Liver (tissue), 9 donors: ENCODE data around the gene CCDC92. TPM values are rescaled to one million over a fixed set of nuclear protein-coding genes. Genes with fewer than 3 reads are reported as not detected.

Source experiments
- DNase-seq: peaks from one replicate; pipeline ENCODE4 v3.0.0-alpha.2; 2017; ENCODE audit warnings: low spot score
- H3K27ac ChIP-seq, 2 donors: one replicate each; pipeline ENCODE4 v1.7.0; 2013; ENCODE audit warnings: inconsistent platforms in 2 of 2, low read length in 2 of 2, control low read depth in 1 of 2, low read depth in 1 of 2, mild to moderate bottlenecking in 1 of 2
- H3K27me3 ChIP-seq, 4 donors: one replicate each; pipeline versions ENCODE4 v1.6.1 to v1.7.0; 2013; ENCODE audit warnings: low read length in 3 of 4, inconsistent platforms in 1 of 4, mild to moderate bottlenecking in 1 of 4, moderate library complexity in 1 of 4; ENCODE audit not compliant: control insufficient read depth in 4 of 4, insufficient read depth in 4 of 4
- H3K36me3 ChIP-seq, 4 donors: one replicate each; pipeline versions ENCODE4 v1.6.1 to v1.7.0; 2013; ENCODE audit warnings: low read length in 3 of 4, mild to moderate bottlenecking in 3 of 4, low read depth in 1 of 4, moderate library complexity in 1 of 4; ENCODE audit not compliant: control insufficient read depth in 4 of 4, insufficient read depth in 3 of 4
- H3K4me1 ChIP-seq, 4 donors: one replicate each; pipeline versions ENCODE4 v1.6.1 to v1.7.0; 2013; ENCODE audit warnings: low read length in 3 of 4, mild to moderate bottlenecking in 3 of 4, moderate library complexity in 1 of 4; ENCODE audit not compliant: control insufficient read depth in 4 of 4, insufficient read depth in 4 of 4
- H3K4me3 ChIP-seq, 3 donors: one replicate each; pipeline versions ENCODE4 v1.6.1 to v1.7.0; 2013; ENCODE audit warnings: low read length in 3 of 3, control low read depth in 1 of 3, low read depth in 1 of 3, mild to moderate bottlenecking in 1 of 3
- H3K9ac ChIP-seq, 2 donors: one replicate each; pipeline ENCODE4 v1.7.0; 2013; ENCODE audit warnings: low read length in 2 of 2, mild to moderate bottlenecking in 2 of 2, moderate library complexity in 2 of 2, control low read depth in 1 of 2, low read depth in 1 of 2
- H3K9me3 ChIP-seq, 4 donors: one replicate each; pipeline versions ENCODE4 v1.6.1 to v1.7.0; 2013; ENCODE audit warnings: low read length in 3 of 4; ENCODE audit not compliant: control insufficient read depth in 4 of 4
- ATF3 ChIP-seq: IDR thresholded peaks from 2 replicates; pipeline ENCODE4 v1.6.1; 2016; ENCODE audit warnings: antibody characterized with exemption
- CTCF ChIP-seq: fragments of 150-350 bp; IDR thresholded peaks from 2 replicates; pipeline ENCODE4 v1.5.1; 2017; ENCODE audit warnings: improper control_type of control experiment, low read depth, low read length; ENCODE audit not compliant: missing input control
- FOXA1 ChIP-seq: IDR thresholded peaks from 2 replicates; pipeline ENCODE4 v1.6.1; 2016; ENCODE audit warnings: antibody characterized with exemption
- FOXA2 ChIP-seq: IDR thresholded peaks from 2 replicates; pipeline ENCODE4 v1.6.1; 2016; ENCODE audit warnings: antibody characterized with exemption
- GABPA ChIP-seq, 2 donors: IDR thresholded peaks in 1 of 2; conservative IDR thresholded peaks in 1 of 2; 2 replicates each; pipeline ENCODE4 v1.6.1; 2016; ENCODE audit warnings: antibody characterized with exemption in 2 of 2, mild to moderate bottlenecking in 1 of 2, moderate library complexity in 1 of 2
- HNF4A ChIP-seq, 2 donors: conservative IDR thresholded peaks; 2 replicates each; pipeline ENCODE4 v1.6.1; 2016; ENCODE audit warnings: antibody characterized with exemption in 2 of 2, mild to moderate bottlenecking in 2 of 2
- HNF4G ChIP-seq: IDR thresholded peaks from 2 replicates; pipeline ENCODE4 v1.6.1; 2016; ENCODE audit warnings: antibody characterized with exemption
- JUND ChIP-seq, 2 donors: IDR thresholded peaks; 2 replicates each; pipeline ENCODE4 v1.6.1; 2016; ENCODE audit warnings: antibody characterized with exemption in 2 of 2
- NR2F2 ChIP-seq: IDR thresholded peaks from 2 replicates; pipeline ENCODE4 v1.6.1; 2016; ENCODE audit warnings: antibody characterized with exemption
- RAD21 ChIP-seq, 2 donors: IDR thresholded peaks; 2 replicates each; pipeline ENCODE4 v1.6.1; 2016; ENCODE audit warnings: antibody characterized with exemption in 2 of 2, mild to moderate bottlenecking in 2 of 2
- RXRA ChIP-seq, 2 donors: IDR thresholded peaks; 2 replicates each; pipeline ENCODE4 v1.6.1; 2017 to 2018; ENCODE audit warnings: antibody characterized with exemption in 2 of 2, mild to moderate bottlenecking in 1 of 2
- SP1 ChIP-seq: IDR thresholded peaks from 2 replicates; pipeline ENCODE4 v1.6.1; 2018; ENCODE audit warnings: antibody characterized with exemption, mild to moderate bottlenecking
- TAF1 ChIP-seq: conservative IDR thresholded peaks from 2 replicates; pipeline ENCODE4 v1.6.1; 2016; ENCODE audit warnings: antibody characterized with exemption, mild to moderate bottlenecking
- YY1 ChIP-seq: IDR thresholded peaks from 2 replicates; pipeline ENCODE4 v1.6.1; 2016; ENCODE audit warnings: antibody characterized with exemption, mild to moderate bottlenecking
- WGBS: extraction: QIAGEN DNeasy Blood & Tissue Kit; methylation state at CpG from one replicate; pipeline ENCODE4 v1.1.7; 2013; 5-methylcytosine and 5-hydroxymethylcytosine counted together
- polyA plus RNA-seq, 2 donors: library from polyadenylated mRNA; stranded (reverse) in 1 of 2; unstranded in 1 of 2; fragments of 200-250 nt in 1 of 2; fragments of >200 nt in 1 of 2; fragmentation: Nextera tagmentation in 1 of 2; extraction: Ambion mirVana in 1 of 2; gene quantifications; one replicate each; pipeline versions ENCODE4 v1.2.1 to v1.2.3, GENCODE V29; 2013 to 2015
- total RNA-seq, 2 donors: library from RNA; depleted of rRNA; stranded (reverse); fragments of >200 nt; gene quantifications; one replicate each; pipeline ENCODE4 v1.2.3, GENCODE V29; 2014
- TF ChIP-seq, protein P1 (sequence below): IDR thresholded peaks from 2 replicates; pipeline ENCODE4 v1.6.1; 2016; ENCODE audit warnings: antibody characterized with exemption
- TF ChIP-seq, protein P2 (sequence below): IDR thresholded peaks from 2 replicates; pipeline ENCODE4 v1.6.1; 2016; ENCODE audit warnings: antibody characterized with exemption, mild to moderate bottlenecking
- TF ChIP-seq, protein P3 (sequence below): IDR thresholded peaks from 2 replicates; pipeline ENCODE4 v1.6.1; 2016; ENCODE audit warnings: antibody characterized with exemption
- donor health status: healthy.
- donor health status: healthy.
- donor health status: healthy.
- donor health status: healthy.
- donor health status: healthy.

The CCDC92 gene
- total and polyA plus RNA-seq, 4 donors, result 2.1 to 14.6 (median 9.3) TPM

DNA sequence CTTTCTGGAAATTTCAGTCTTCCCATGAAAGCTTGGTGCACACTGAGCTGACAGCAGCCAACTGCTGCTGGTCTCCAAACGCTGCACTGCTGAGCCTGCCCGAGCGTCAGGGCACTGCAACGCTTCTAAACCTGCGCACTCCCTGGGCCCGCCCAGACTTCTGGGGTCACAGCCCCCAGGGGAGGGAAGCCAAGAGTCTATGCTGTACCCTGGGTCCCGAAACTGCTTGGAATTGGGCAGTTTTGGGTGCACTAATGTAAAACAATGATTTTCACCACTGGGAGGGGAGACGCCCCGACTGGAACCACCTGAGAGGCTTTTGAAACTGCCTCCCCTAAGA is 32.0 kb downstream of the CCDC92 start:
- Histone ChIP-seq H3K27ac (no peak overlapping the region), H3K4me3 (no peak overlapping the region), H3K9me3 (peaks cover 0 to 3% (median 0%) of the 10 kb centered on the region in 4 donors), H3K36me3 (peaks cover 8 to 21% (median 11%) of the 10 kb centered on the region in 4 donors), H3K4me1 (peaks cover 0 to 1% (median 0%) of the 10 kb centered on the region in 4 donors), H3K27me3 (no peaks in the 10 kb centered on the region), H3K9ac (no peak overlapping the region)
- no peak for DNase-seq
- no peak for TF ChIP-seq NR2F2
- TF ChIP-seq HNF4G, result no peak
- no peak for TF ChIP-seq RXRA (IDR thresholded peaks at IDR 0.05)
- TF ChIP-seq CTCF, result no peak
- no peak for TF ChIP-seq HNF4A (conservative IDR thresholded peaks at IDR 0.05)
- TF ChIP-seq FOXA2, result no peak
- TF ChIP-seq, protein P1, sequence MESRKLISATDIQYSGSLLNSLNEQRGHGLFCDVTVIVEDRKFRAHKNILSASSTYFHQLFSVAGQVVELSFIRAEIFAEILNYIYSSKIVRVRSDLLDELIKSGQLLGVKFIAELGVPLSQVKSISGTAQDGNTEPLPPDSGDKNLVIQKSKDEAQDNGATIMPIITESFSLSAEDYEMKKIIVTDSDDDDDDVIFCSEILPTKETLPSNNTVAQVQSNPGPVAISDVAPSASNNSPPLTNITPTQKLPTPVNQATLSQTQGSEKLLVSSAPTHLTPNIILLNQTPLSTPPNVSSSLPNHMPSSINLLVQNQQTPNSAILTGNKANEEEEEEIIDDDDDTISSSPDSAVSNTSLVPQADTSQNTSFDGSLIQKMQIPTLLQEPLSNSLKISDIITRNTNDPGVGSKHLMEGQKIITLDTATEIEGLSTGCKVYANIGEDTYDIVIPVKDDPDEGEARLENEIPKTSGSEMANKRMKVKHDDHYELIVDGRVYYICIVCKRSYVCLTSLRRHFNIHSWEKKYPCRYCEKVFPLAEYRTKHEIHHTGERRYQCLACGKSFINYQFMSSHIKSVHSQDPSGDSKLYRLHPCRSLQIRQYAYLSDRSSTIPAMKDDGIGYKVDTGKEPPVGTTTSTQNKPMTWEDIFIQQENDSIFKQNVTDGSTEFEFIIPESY, result no peak
- no peak for TF ChIP-seq RAD21 (IDR thresholded peaks at IDR 0.05)
- TF ChIP-seq TAF1, result no peak
- TF ChIP-seq, protein P2, sequence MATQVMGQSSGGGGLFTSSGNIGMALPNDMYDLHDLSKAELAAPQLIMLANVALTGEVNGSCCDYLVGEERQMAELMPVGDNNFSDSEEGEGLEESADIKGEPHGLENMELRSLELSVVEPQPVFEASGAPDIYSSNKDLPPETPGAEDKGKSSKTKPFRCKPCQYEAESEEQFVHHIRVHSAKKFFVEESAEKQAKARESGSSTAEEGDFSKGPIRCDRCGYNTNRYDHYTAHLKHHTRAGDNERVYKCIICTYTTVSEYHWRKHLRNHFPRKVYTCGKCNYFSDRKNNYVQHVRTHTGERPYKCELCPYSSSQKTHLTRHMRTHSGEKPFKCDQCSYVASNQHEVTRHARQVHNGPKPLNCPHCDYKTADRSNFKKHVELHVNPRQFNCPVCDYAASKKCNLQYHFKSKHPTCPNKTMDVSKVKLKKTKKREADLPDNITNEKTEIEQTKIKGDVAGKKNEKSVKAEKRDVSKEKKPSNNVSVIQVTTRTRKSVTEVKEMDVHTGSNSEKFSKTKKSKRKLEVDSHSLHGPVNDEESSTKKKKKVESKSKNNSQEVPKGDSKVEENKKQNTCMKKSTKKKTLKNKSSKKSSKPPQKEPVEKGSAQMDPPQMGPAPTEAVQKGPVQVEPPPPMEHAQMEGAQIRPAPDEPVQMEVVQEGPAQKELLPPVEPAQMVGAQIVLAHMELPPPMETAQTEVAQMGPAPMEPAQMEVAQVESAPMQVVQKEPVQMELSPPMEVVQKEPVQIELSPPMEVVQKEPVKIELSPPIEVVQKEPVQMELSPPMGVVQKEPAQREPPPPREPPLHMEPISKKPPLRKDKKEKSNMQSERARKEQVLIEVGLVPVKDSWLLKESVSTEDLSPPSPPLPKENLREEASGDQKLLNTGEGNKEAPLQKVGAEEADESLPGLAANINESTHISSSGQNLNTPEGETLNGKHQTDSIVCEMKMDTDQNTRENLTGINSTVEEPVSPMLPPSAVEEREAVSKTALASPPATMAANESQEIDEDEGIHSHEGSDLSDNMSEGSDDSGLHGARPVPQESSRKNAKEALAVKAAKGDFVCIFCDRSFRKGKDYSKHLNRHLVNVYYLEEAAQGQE, result no peak
- no peak for TF ChIP-seq YY1
- TF ChIP-seq ATF3, result no peak
- no peak for TF ChIP-seq SP1
- TF ChIP-seq JUND (IDR thresholded peaks at IDR 0.05), result no peak
- TF ChIP-seq GABPA (IDR thresholded peaks at IDR 0.05 in 1 of 2, conservative IDR thresholded peaks at IDR 0.05 in 1 of 2), result no peak
- TF ChIP-seq, protein P3, sequence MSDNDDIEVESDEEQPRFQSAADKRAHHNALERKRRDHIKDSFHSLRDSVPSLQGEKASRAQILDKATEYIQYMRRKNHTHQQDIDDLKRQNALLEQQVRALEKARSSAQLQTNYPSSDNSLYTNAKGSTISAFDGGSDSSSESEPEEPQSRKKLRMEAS, result no peak
- TF ChIP-seq FOXA1, result no peak
- WGBS, result 90% methylated on average over 9 of the region's 9 CpGs
